Trophoblast cell (in vitro differentiated cells and primary cell): Measurements from ENCODE around the gene CCDC154.

ENCODE experiments used
- DNase-seq, 2 donors: peaks; one replicate each; pipeline ENCODE4 v3.0.0-alpha.2; 2016
- H2AFZ ChIP-seq: 2 replicates; pipeline ENCODE4 v1.6.1; 2013; ENCODE audit warnings: low read length, moderate library complexity, mild to moderate bottlenecking; ENCODE audit not compliant: insufficient read depth, poor library complexity
- H2AK5ac ChIP-seq: 2 replicates; pipeline ENCODE4 v1.6.1; 2013; ENCODE audit warnings: mild to moderate bottlenecking, low read length
- H2BK120ac ChIP-seq: 2 replicates; pipeline ENCODE4 v1.6.1; 2013; ENCODE audit warnings: low read length, mild to moderate bottlenecking, moderate library complexity; ENCODE audit not compliant: insufficient read depth, poor library complexity
- H2BK12ac ChIP-seq: 2 replicates; pipeline ENCODE4 v1.6.1; 2013; ENCODE audit warnings: mild to moderate bottlenecking, low read length, moderate library complexity
- H2BK5ac ChIP-seq: 2 replicates; pipeline ENCODE4 v1.6.1; 2013; ENCODE audit warnings: low read length, low read depth, moderate library complexity, mild to moderate bottlenecking; ENCODE audit not compliant: poor library complexity
- H3K14ac ChIP-seq: 2 replicates; pipeline ENCODE4 v1.6.1; 2013; ENCODE audit warnings: mild to moderate bottlenecking, low read length
- H3K18ac ChIP-seq: 2 replicates; pipeline ENCODE4 v1.6.1; 2013; ENCODE audit warnings: mild to moderate bottlenecking, low read length
- H3K23ac ChIP-seq: 2 replicates; pipeline ENCODE4 v1.6.1; 2013; ENCODE audit warnings: low read length
- H3K27ac ChIP-seq: 2 replicates; pipeline ENCODE4 v1.5.1; 2013; ENCODE audit warnings: low read depth, mild to moderate bottlenecking, inconsistent platforms, low read length, moderate library complexity
- H3K27me3 ChIP-seq: 2 replicates; pipeline ENCODE4 v1.6.1; 2013; ENCODE audit warnings: inconsistent platforms, mild to moderate bottlenecking, low read length, moderate library complexity; ENCODE audit not compliant: insufficient read depth
- H3K36me3 ChIP-seq, 2 experiments: 1 replicate in 1 of 2; 2 replicates in 1 of 2; pipeline ENCODE4 v1.6.1; 2013; ENCODE audit warnings: low read length in 2 of 2, mild to moderate bottlenecking in 2 of 2, moderate library complexity in 1 of 2; ENCODE audit not compliant: insufficient read depth in 2 of 2, control insufficient read depth in 1 of 2
- H3K4ac ChIP-seq: 2 replicates; pipeline ENCODE4 v1.6.1; 2013; ENCODE audit warnings: low read depth, mild to moderate bottlenecking, low read length, moderate library complexity
- H3K4me1 ChIP-seq, 2 experiments: 1 replicate in 1 of 2; 2 replicates in 1 of 2; pipeline ENCODE4 v1.6.1; 2013; ENCODE audit warnings: low read length in 2 of 2, mild to moderate bottlenecking in 2 of 2, moderate library complexity in 1 of 2; ENCODE audit not compliant: insufficient read depth in 2 of 2, control insufficient read depth in 1 of 2
- H3K4me2 ChIP-seq: 2 replicates; pipeline ENCODE4 v1.6.1; 2013; ENCODE audit warnings: inconsistent platforms, mild to moderate bottlenecking, low read length, moderate library complexity
- H3K4me3 ChIP-seq: 2 replicates; pipeline ENCODE4 v1.5.1; 2013; ENCODE audit warnings: mild to moderate bottlenecking, low read depth, low read length, inconsistent platforms
- H3K79me1 ChIP-seq: one replicate; pipeline ENCODE4 v1.6.1; 2013; ENCODE audit warnings: low read length
- H3K79me2 ChIP-seq: 2 replicates; pipeline ENCODE4 v1.6.1; 2013; ENCODE audit warnings: low read length, mild to moderate bottlenecking; ENCODE audit not compliant: control insufficient read depth, insufficient read depth, poor library complexity
- H3K9ac ChIP-seq: 2 replicates; pipeline ENCODE4 v1.6.1; 2013; ENCODE audit warnings: mild to moderate bottlenecking, low read length
- H3K9me3 ChIP-seq: 2 replicates; pipeline ENCODE4 v1.6.1; 2013; ENCODE audit warnings: low read depth, mild to moderate bottlenecking, control low read depth, inconsistent platforms, low read length; ENCODE audit not compliant: insufficient read depth
- H4K12ac ChIP-seq: 2 replicates; pipeline ENCODE4 v1.6.1; 2013; ENCODE audit warnings: low read depth, mild to moderate bottlenecking, low read length, moderate library complexity
- H4K8ac ChIP-seq: 2 replicates; pipeline ENCODE4 v1.6.1; 2013; ENCODE audit warnings: low read depth, mild to moderate bottlenecking, low read length, moderate library complexity
- H4K91ac ChIP-seq: one replicate; pipeline ENCODE4 v1.6.1; 2013; ENCODE audit warnings: low read depth, mild to moderate bottlenecking, low read length, moderate library complexity
- WGBS: extraction: QIAGEN DNeasy Blood & Tissue Kit; methylation state at CpG from one replicate; pipeline ENCODE4 v1.1.7; 2013; ENCODE audit warnings: missing lambda C conversion rate; ENCODE audit not compliant: insufficient read length, insufficient coverage; ENCODE audit errors: extremely low coverage; 5-methylcytosine and 5-hydroxymethylcytosine counted together

The CCDC154 gene

DNA sequence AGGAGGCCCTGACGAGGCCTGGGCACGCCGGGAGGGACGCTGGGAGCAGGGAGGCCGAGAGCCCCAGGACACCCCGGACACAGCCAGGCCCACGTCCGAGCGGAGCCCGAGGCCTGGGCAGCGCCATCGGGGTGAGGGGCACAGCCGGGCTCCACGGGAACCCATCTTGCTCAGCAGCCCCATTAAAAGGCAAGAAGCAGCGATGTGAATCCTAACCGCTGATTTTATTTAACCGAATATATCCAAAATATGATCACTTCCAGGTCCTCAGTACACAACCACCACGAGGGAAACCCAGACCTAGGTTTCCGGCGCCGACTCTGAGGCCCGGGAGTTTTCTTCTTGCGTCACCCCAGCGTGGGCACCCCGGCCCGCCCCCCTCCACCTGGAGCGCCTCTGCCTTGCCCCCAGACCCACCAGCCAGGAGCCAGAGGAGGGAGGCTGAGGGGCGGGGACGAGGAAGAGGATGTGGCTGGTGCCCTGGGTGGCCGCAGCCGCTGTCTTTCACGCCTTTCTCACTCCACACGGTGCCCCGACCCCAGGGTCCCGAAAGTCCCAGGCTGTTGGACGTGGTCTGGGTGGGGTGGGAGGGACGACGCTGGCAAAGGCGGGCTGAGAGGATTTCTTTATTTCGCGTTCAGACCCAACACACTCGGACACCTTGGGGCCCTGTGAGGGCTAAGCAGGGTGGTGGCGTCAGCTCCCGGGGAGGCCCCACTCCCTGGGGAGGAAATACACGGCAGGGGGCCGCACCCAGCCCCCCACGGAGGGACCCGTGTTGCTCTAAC lies 568 bp upstream of the CCDC154 start:
- Histone ChIP-seq H4K8ac (no peak overlapping the region), H3K79me2 (no peaks in the 10 kb centered on the region), H3K79me1 (no peaks in the 10 kb centered on the region), H3K14ac (no peak overlapping the region), H2AFZ (no peak overlapping the region), H2BK12ac (no peak overlapping the region), H4K12ac (no peak overlapping the region), H2BK120ac (no peak overlapping the region), H3K27ac (no peak overlapping the region), H3K4me3 (no peak overlapping the region), H3K36me3 (peaks cover 42 to 44% of the 10 kb centered on the region in 2 experiments), H2AK5ac (no peak overlapping the region), H3K4me2 (no peak overlapping the region), H3K9me3 (peaks cover 6% of the 10 kb centered on the region), H3K23ac (no peak overlapping the region), H3K4me1 (no peaks in the 10 kb centered on the region), H2BK5ac (no peak overlapping the region), H3K9ac (no peak overlapping the region), H3K18ac (no peak overlapping the region), H3K27me3 (no peaks in the 10 kb centered on the region), H3K4ac (no peak overlapping the region), H4K91ac (no peak overlapping the region)
- WGBS = no CpG with 5 or more reads among the region's 48 CpGs
- DNase-seq = no peak

DNA sequence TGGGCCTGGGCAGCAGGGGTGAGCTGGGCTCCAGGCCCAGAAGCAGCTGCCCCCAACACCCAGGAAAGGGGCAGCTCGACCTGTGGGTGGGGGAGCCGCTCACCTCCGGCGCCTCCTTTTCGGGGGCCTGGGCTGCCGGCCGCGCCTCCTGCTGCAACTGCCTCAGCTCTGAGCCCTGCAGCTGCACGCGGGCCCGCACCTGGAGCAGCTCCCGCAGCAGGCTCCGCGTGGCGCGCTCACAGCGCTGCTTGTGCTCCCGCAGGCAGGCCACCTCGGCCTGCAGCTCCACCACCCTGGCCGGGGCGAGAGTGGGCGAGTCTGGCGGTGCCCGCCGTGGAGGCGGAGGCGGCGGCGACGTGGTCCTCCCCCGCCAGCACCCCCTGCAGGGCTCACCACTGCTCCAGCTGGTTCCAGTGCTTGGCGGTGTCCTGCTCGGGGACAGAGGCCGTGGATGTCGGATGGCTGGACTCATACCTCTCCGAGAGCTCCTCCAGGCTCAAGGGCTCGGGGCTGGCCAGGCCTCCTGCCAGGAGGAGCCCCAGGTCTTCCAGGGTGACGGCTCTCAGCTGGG lies 868 bp downstream of the CCDC154 start:
- H3K4ac ChIP-seq = no peak overlapping the region
- H2BK12ac ChIP-seq = no peak overlapping the region
- no peak overlapping the region for H3K18ac ChIP-seq
- no peak overlapping the region for H4K8ac ChIP-seq
- no peak overlapping the region for H2AK5ac ChIP-seq
- no peak overlapping the region for H3K4me2 ChIP-seq
- H3K14ac ChIP-seq = no peak overlapping the region
- no peak overlapping the region for H3K27ac ChIP-seq
- peaks cover 4% of the 10 kb centered on the region for H3K9me3 ChIP-seq
- no peaks in the 10 kb centered on the region for H3K79me1 ChIP-seq
- H3K27me3 ChIP-seq = no peaks in the 10 kb centered on the region
- peak in 1 of 2 donors; percentile 19 for DNase-seq
- peaks cover 28 to 30% of the 10 kb centered on the region in 2 experiments for H3K36me3 ChIP-seq
- no peaks in the 10 kb centered on the region for H3K4me1 ChIP-seq
- no CpG with 5 or more reads among the region's 38 CpGs for WGBS
- no peak overlapping the region for H2BK5ac ChIP-seq
- H3K9ac ChIP-seq = no peak overlapping the region
- no peak overlapping the region for H4K12ac ChIP-seq
- H3K79me2 ChIP-seq = no peaks in the 10 kb centered on the region
- no peak overlapping the region for H3K23ac ChIP-seq
- no peak overlapping the region for H2BK120ac ChIP-seq
- H3K4me3 ChIP-seq = no peak overlapping the region
- no peak overlapping the region for H2AFZ ChIP-seq
- no peak overlapping the region for H4K91ac ChIP-seq

DNA sequence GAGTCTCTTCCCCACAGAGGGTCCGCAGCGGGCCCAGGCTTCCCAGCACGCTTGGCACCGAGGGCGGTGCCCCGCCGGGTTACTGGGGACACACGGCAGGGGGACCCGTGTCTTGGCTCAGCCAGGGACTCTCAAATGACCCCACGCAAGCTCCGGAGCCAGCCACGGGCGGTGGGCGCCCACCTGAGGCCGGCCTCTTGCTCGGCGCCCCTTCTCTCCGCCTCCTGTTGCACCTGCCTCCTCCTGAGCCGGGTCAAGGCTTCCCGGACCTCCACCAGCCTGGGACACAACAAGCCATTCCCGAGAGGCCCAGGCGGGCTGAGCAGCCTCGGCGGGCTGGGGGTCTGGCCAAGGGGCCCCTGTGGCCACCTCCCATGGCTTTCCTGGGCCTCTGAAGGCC lies 1.7 kb downstream of the CCDC154 start:
- Histone ChIP-seq H3K27me3 (no peaks in the 10 kb centered on the region), H2BK12ac (no peak overlapping the region), H4K12ac (no peak overlapping the region), H3K4me3 (no peak overlapping the region), H4K8ac (no peak overlapping the region), H2BK120ac (no peak overlapping the region), H2AFZ (no peak overlapping the region), H3K18ac (no peak overlapping the region), H3K4ac (no peak overlapping the region), H4K91ac (no peak overlapping the region), H3K79me1 (no peaks in the 10 kb centered on the region), H3K27ac (no peak overlapping the region), H3K79me2 (no peaks in the 10 kb centered on the region), H3K14ac (no peak overlapping the region), H3K36me3 (peaks cover 20 to 22% of the 10 kb centered on the region in 2 experiments), H2BK5ac (no peak overlapping the region), H3K4me2 (no peak overlapping the region), H3K4me1 (no peaks in the 10 kb centered on the region), H3K9me3 (peaks cover 4% of the 10 kb centered on the region), H3K9ac (no peak overlapping the region), H2AK5ac (no peak overlapping the region), H3K23ac (no peak overlapping the region)
- DNase-seq = no peak
- no CpG with 5 or more reads among the region's 24 CpGs for WGBS

DNA sequence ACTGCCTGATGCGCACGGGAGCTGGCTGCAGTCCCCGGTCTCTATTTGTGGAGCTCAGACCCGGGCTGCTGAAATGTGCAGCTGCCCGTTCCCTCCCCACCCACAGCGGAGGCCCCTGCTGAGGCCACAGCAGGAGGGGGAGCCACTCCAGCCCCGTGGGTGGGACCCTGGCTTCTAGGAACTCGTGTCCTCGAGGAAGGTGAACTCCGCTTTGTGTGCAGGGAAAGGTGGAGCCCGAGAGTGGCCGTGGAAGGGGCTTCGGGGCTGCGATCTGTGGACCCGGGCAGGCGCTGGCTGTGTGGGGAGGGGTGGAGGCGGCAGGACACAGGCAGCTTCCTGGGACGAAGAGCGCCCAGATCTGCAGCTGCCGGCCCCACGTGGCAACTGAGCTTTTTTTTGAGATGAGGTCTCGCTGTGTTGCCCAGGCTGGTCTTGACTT lies 2.9 kb downstream of the CCDC154 start:
- Histone ChIP-seq H3K23ac (no peak overlapping the region), H2BK12ac (no peak overlapping the region), H4K91ac (no peak overlapping the region), H2BK5ac (no peak overlapping the region), H3K27me3 (no peaks in the 10 kb centered on the region), H3K9me3 (peaks cover 3% of the 10 kb centered on the region), H3K4me2 (no peak overlapping the region), H3K4me3 (no peak overlapping the region), H2AFZ (no peak overlapping the region), H3K36me3 (peaks cover 8 to 10% of the 10 kb centered on the region in 2 experiments), H4K12ac (no peak overlapping the region), H3K4ac (no peak overlapping the region), H3K18ac (no peak overlapping the region), H3K27ac (no peak overlapping the region), H3K4me1 (no peaks in the 10 kb centered on the region), H2BK120ac (no peak overlapping the region), H2AK5ac (no peak overlapping the region), H3K79me2 (no peaks in the 10 kb centered on the region), H3K79me1 (no peaks in the 10 kb centered on the region), H3K14ac (no peak overlapping the region), H4K8ac (no peak overlapping the region), H3K9ac (no peak overlapping the region)
- no CpG with 5 or more reads among the region's 22 CpGs for WGBS
- DNase-seq = no peak
